CD4-positive, alpha-beta T cell (primary cell): ENCODE data around the gene PAX1. TPM values are rescaled to one million over a fixed set of nuclear protein-coding genes. Genes with fewer than 3 reads are reported as not detected.

Experiments
- ATAC-seq: fragments of 200-7000 bp; cut with Tn5 transposase; one replicate; pipeline ENCODE4 v1.10.0; 2022; ENCODE audit warnings: mild to moderate bottlenecking; ENCODE audit not compliant: poor library complexity
- CTCF ChIA-PET: fragments of 350-600 bp; sonication (Branson Sonifier 250); formaldehyde crosslinking; loops from one replicate; lab custom pipeline; 2021; ENCODE audit warnings: antibody characterized with exemption, inconsistent platforms; lab: Charles Lee
- POLR2A ChIA-PET: fragments of 350-600 bp; sonication (Branson Sonifier 250); formaldehyde crosslinking; loops from one replicate; lab custom pipeline; 2021; ENCODE audit warnings: antibody characterized with exemption, inconsistent platforms; lab: Charles Lee
- DNase-seq, 14 experiments: peaks; one replicate each; pipeline ENCODE4 v3.0.0-alpha.2; 2013 to 2020; ENCODE audit warnings: mixed read lengths in 2 of 14
- H3K27ac ChIP-seq, 2 donors: one replicate each; pipeline versions ENCODE4 v1.5.1 to v1.7.0; 2013; ENCODE audit warnings: low read length in 2 of 2, low read depth in 1 of 2, mild to moderate bottlenecking in 1 of 2
- H3K27me3 ChIP-seq, 2 experiments: 1 replicate in 1 of 2; 2 replicates in 1 of 2; pipeline versions ENCODE4 v1.6.1 to v1.7.0; 2013; ENCODE audit warnings: low read length in 2 of 2, control low read depth in 1 of 2, mild to moderate bottlenecking in 1 of 2, moderate library complexity in 1 of 2; ENCODE audit not compliant: insufficient read depth in 2 of 2, control insufficient read depth in 1 of 2
- H3K36me3 ChIP-seq: one replicate; pipeline ENCODE4 v1.6.1; 2013; ENCODE audit warnings: low read length, control low read depth; ENCODE audit not compliant: insufficient read depth
- H3K4me1 ChIP-seq: one replicate; pipeline ENCODE4 v1.6.1; 2013; ENCODE audit warnings: low read length, control low read depth; ENCODE audit not compliant: insufficient read depth
- H3K4me3 ChIP-seq: one replicate; pipeline ENCODE4 v1.5.1; 2013; ENCODE audit warnings: mild to moderate bottlenecking, low read length, moderate library complexity
- H3K9me3 ChIP-seq, 2 experiments: 1 replicate in 1 of 2; 2 replicates in 1 of 2; pipeline versions ENCODE4 v1.6.1 to v1.7.0; 2013; ENCODE audit warnings: low read length in 2 of 2, mild to moderate bottlenecking in 2 of 2, control low read depth in 1 of 2, moderate library complexity in 1 of 2; ENCODE audit not compliant: control insufficient read depth in 1 of 2, insufficient read depth in 1 of 2
- H3K27ac Mint-ChIP-seq: one replicate; pipeline ENCODE4 v1.8.0; 2020; ENCODE audit warnings: mixed read lengths
- H3K27me3 Mint-ChIP-seq: one replicate; pipeline ENCODE4 v1.8.0; 2021; ENCODE audit warnings: mixed read lengths
- H3K36me3 Mint-ChIP-seq: one replicate; pipeline ENCODE4 v1.8.0; 2021; ENCODE audit warnings: low read depth, mixed read lengths
- H3K4me1 Mint-ChIP-seq: one replicate; pipeline ENCODE4 v1.8.0; 2021; ENCODE audit warnings: low read depth, mixed read lengths
- H3K4me3 Mint-ChIP-seq: one replicate; pipeline ENCODE4 v1.8.0; 2020; ENCODE audit warnings: mild to moderate bottlenecking, mixed read lengths
- H3K9me3 Mint-ChIP-seq: one replicate; pipeline ENCODE4 v1.8.0; 2020; ENCODE audit warnings: mixed read lengths
- intact Hi-C, 2 experiments: fragments of 100-400 bp; cut with DNase I in 1 of 2; cut with micrococcal nuclease in 1 of 2; formaldehyde crosslinking; loops; one replicate each; pipeline versions ENCODE4 v1.15.1 to v1.9.0; 2023 to 2025; cut with DNase I, micrococcal nuclease
- total RNA-seq, 174 experiments: library from RNA in 2 of 174; stranded (reverse) in 2 of 174; gene quantifications; one replicate each; pipeline ENCODE4 v1.2.3 and lab custom pipeline; 2021 to 2026
- TF ChIP-seq, protein P1 (sequence below): fragments of 200-600 bp; IDR thresholded peaks from one replicate; pipeline ENCODE4 v1.8.0; 2022; ENCODE audit warnings: antibody characterized with exemption, mild to moderate bottlenecking

PAX1 gene
- total RNA-seq, 2 experiments from 2014 or later = not detected

DNA sequence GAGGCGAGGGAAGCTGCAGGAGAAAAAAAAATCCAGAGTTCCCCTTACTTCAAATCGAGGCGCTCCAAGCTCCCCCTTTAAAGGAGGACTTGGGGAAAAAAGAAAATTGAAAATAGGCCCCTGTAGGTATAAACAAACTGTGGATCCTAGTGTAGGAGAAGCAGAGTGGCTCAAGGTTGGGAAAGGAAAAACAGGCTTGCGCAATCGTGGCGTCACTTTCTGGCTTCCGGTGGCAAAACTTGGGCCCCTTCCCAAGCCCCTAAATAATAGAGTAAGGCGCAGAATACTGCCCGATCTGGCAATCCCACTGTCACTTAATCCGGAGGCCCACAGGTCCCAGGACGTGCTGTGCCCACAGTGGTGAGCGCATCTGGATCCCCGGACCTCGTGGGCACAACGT is 8.0 kb downstream of the PAX1 start:
- ChIA-PET CTCF (no interaction called here), POLR2A (no interaction called here)
- H3K27me3 ChIP-seq = peaks cover 55 to 84% of the 10 kb centered on the region in 2 experiments
- ATAC-seq = no peak
- H3K9me3 ChIP-seq = peaks cover 0 to 20% of the 10 kb centered on the region in 2 experiments
- no peak for DNase-seq
- intact Hi-C loops = no loop called here
- Mint-ChIP-seq H3K9me3 (no peaks in the 10 kb centered on the region), H3K4me3 (no peak overlapping the region), H3K36me3 (no peaks in the 10 kb centered on the region), H3K27me3 (peaks cover 92% of the 10 kb centered on the region), H3K27ac (no peak overlapping the region), H3K4me1 (no peaks in the 10 kb centered on the region)
- no peaks in the 10 kb centered on the region for H3K4me1 ChIP-seq
- TF ChIP-seq, protein P1, sequence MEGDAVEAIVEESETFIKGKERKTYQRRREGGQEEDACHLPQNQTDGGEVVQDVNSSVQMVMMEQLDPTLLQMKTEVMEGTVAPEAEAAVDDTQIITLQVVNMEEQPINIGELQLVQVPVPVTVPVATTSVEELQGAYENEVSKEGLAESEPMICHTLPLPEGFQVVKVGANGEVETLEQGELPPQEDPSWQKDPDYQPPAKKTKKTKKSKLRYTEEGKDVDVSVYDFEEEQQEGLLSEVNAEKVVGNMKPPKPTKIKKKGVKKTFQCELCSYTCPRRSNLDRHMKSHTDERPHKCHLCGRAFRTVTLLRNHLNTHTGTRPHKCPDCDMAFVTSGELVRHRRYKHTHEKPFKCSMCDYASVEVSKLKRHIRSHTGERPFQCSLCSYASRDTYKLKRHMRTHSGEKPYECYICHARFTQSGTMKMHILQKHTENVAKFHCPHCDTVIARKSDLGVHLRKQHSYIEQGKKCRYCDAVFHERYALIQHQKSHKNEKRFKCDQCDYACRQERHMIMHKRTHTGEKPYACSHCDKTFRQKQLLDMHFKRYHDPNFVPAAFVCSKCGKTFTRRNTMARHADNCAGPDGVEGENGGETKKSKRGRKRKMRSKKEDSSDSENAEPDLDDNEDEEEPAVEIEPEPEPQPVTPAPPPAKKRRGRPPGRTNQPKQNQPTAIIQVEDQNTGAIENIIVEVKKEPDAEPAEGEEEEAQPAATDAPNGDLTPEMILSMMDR = no peak
- H3K4me3 ChIP-seq = no peak overlapping the region
- H3K27ac ChIP-seq = no peak overlapping the region
- H3K36me3 ChIP-seq = no peaks in the 10 kb centered on the region

DNA sequence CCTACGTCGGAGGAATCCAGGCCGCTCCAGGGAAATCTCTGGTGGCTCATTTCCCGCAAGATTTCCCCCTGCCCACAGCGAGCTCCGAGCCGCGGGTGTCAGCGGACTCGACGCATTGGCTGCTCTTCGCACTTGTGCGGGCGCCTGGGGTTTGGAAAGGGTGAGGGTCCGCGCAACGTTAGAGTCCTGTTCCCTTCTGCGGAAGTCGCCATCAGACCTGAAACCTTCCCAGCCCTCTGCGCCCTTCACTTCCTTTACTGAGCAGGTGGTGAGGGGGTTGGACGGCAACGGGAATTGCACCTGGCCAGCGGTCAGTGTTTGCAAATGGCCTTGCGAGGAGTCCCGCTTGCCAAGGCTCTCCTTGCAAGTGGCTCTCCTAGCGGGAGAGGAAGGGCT is 8.4 kb downstream of the PAX1 start:
- POLR2A ChIA-PET = no interaction called here
- intact Hi-C loops = no loop called here
- peaks cover 90% of the 10 kb centered on the region for H3K27me3 Mint-ChIP-seq

DNA sequence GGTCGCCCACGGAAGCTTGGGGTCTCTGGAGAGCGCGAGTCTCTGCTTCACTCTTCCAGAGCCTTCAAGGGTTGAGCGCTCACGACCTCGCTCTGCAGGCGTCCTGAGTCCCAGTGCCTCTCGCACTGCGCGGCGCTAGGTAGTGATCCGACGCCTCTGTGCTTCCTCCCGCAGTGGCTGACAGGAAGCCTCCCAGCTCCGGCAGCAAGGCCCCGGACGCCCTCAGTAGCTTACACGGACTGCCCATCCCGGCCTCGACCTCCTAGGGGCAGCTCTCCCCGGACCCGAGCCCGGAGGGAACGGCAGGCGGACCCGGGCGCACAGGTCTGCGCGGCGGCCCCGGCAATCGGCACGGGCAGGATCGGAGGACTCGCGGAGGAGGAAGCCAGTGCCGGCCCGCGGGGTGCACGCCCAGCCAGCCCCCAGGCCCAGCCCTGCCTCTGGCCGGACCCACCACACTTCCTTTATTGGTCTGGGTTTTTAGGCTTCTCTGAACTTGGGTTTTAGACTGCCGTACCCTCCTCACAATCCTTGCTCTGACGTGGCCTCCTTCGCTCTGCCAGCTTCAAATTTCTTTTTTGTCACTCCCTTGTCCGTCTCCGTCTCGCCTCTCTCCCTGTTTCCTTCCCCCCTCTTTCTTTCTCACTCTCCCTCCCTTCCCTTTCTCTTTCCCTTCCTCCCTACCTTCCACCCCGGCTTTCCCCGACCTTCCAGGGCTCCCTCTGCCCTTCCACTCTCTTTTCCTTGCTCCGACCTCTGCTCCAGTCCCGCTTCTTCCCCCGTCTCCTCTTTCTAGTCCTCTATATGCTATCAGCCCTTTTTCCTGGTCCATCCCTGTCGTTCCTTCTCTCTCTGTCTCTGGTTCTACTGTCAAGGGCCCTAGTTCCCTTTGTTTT is 9.1 kb downstream of the PAX1 start:
- H3K27ac ChIP-seq = no peak overlapping the region
- no peak overlapping the region for H3K4me3 ChIP-seq
- ATAC-seq (no peak), DNase-seq (no peak)
- intact Hi-C loops = no loop called here
- H3K27ac Mint-ChIP-seq = no peak overlapping the region
- H3K36me3 Mint-ChIP-seq = no peaks in the 10 kb centered on the region
- ChIA-PET POLR2A (no interaction called here), CTCF (no interaction called here)
- no peaks in the 10 kb centered on the region for H3K9me3 Mint-ChIP-seq
- TF ChIP-seq, protein P1 = no peak
- no peaks in the 10 kb centered on the region for H3K4me1 Mint-ChIP-seq
- peaks cover 90% of the 10 kb centered on the region for H3K27me3 Mint-ChIP-seq
- H3K36me3 ChIP-seq = no peaks in the 10 kb centered on the region
- no peak overlapping the region for H3K4me3 Mint-ChIP-seq
- peaks cover 55 to 81% of the 10 kb centered on the region in 2 experiments for H3K27me3 ChIP-seq
- H3K9me3 ChIP-seq = peaks cover 0 to 20% of the 10 kb centered on the region in 2 experiments
- no peaks in the 10 kb centered on the region for H3K4me1 ChIP-seq

More for the DNA sequence above, 8.4 kb downstream of the PAX1 start:
- H3K36me3 Mint-ChIP-seq = no peaks in the 10 kb centered on the region
- no peaks in the 10 kb centered on the region for H3K9me3 Mint-ChIP-seq
- H3K4me1 Mint-ChIP-seq = no peaks in the 10 kb centered on the region
- Histone ChIP-seq H3K9me3 (peaks cover 0 to 20% of the 10 kb centered on the region in 2 experiments), H3K27ac (no peak overlapping the region), H3K4me1 (no peaks in the 10 kb centered on the region), H3K4me3 (no peak overlapping the region), H3K36me3 (no peaks in the 10 kb centered on the region), H3K27me3 (peaks cover 55 to 82% of the 10 kb centered on the region in 2 experiments)
- CTCF ChIA-PET = no interaction called here
- no peak for ATAC-seq
- no peak for DNase-seq
- H3K27ac Mint-ChIP-seq = no peak overlapping the region
- TF ChIP-seq, protein P1 = no peak
- H3K4me3 Mint-ChIP-seq = no peak overlapping the region
